Measurements from ENCODE around the gene CNIH2.

GRCh38 chr11:66275396-66275795, 2.6 kb upstream of the CNIH2 start:
- no peak for TF ChIP-seq POLR2A (IDR thresholded peaks at IDR 0.05)
- TF ChIP-seq, protein P1, sequence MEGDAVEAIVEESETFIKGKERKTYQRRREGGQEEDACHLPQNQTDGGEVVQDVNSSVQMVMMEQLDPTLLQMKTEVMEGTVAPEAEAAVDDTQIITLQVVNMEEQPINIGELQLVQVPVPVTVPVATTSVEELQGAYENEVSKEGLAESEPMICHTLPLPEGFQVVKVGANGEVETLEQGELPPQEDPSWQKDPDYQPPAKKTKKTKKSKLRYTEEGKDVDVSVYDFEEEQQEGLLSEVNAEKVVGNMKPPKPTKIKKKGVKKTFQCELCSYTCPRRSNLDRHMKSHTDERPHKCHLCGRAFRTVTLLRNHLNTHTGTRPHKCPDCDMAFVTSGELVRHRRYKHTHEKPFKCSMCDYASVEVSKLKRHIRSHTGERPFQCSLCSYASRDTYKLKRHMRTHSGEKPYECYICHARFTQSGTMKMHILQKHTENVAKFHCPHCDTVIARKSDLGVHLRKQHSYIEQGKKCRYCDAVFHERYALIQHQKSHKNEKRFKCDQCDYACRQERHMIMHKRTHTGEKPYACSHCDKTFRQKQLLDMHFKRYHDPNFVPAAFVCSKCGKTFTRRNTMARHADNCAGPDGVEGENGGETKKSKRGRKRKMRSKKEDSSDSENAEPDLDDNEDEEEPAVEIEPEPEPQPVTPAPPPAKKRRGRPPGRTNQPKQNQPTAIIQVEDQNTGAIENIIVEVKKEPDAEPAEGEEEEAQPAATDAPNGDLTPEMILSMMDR (IDR thresholded peaks at IDR 0.05) = no peak
